GM12891 (cell line): ENCODE measurements around the gene IFT88.

Experiments used
- PAX5 ChIP-seq: IDR thresholded peaks from 2 replicates; pipeline ENCODE4 v1.6.1; 2011; ENCODE audit warnings: low read length, moderate library complexity, mild to moderate bottlenecking; ENCODE audit not compliant: insufficient read depth, severe bottlenecking
- POLR2A ChIP-seq: IDR thresholded peaks from 2 replicates; pipeline ENCODE4 v1.6.1; 2011; ENCODE audit warnings: low read depth, low read length, control low read depth
- POLR2AphosphoS5 ChIP-seq: IDR thresholded peaks from 2 replicates; pipeline ENCODE4 v1.6.1; 2011; ENCODE audit warnings: low read depth, low read length, control low read depth
- POU2F2 ChIP-seq: IDR thresholded peaks from 2 replicates; pipeline ENCODE4 v1.6.1; 2011; ENCODE audit warnings: low read depth, mild to moderate bottlenecking, control low read depth, low read length, moderate library complexity
- SPI1 ChIP-seq: IDR thresholded peaks from 2 replicates; pipeline ENCODE4 v1.6.1; 2011; ENCODE audit warnings: low read depth, low read length, control low read depth
- TAF1 ChIP-seq: IDR thresholded peaks from 2 replicates; pipeline ENCODE4 v1.6.1; 2011; ENCODE audit warnings: low read depth, low read length, control low read depth

DNA sequence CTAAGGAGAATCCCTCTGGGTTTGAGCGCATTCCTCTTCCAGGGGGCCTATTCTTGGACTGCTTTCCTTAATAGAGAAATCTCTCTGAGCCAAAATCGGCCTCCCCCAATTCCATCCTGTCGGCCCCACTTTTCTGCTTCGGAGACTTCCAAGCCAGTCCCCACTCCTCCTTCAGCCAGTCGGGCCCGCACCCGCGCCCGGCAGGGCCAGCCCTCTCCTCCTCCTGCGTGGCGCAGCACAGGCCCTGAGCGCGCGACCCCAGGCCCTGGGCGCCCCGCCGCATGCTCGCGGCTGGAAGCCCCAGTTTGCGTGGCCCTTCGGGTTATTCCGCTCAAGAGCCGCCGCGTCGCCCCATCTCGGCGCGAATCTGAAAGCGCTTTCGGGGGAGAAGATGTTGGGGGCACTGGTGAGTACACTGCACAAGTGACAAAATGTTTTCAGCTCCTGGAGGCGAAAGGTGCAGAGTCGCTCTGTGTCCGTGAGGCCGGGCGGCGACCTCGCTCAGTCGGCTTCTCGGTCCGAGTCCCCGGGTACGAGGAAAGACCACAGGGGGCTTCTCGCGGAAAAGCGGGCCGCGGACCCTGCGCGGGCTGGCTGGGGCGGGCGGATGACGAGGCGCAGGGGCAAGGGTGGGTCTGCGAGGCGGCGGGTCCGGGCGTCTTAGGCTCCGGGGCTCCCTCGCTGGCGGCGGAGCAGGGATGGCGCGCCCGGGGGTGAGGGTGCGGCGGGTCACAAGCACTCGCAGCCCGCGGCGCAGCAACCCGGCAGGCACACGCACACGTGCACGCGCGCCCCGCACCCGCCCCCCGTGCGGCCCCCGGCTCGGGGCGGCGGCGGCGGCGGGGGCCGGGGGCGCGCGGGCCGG is 136.2 kb downstream of the IFT88 start, which contains the start of gene IL17D:
- TF ChIP-seq POLR2A, result no peak
- TF ChIP-seq SPI1, result no peak
- TF ChIP-seq POLR2AphosphoS5, result no peak
- no peak for TF ChIP-seq TAF1
- TF ChIP-seq PAX5, result no peak
- TF ChIP-seq POU2F2, result no peak
